ENCODE results near the gene KCNK7. TPM values are rescaled to one million over a fixed set of nuclear protein-coding genes. Genes with fewer than 3 reads are reported as not detected.
A peak's percentile ranks its signal among the peaks of the same experiment; 100 is the strongest.
"Not testable (repeated sequence)": the region's sequence is repeated elsewhere in the genome, so short reads cannot be mapped to it uniquely, and the experiment has no call there.

Gene KCNK7
- total RNA-seq, 2 donors from 2014 or later, result 0.34 to 0.39 TPM

DNA sequence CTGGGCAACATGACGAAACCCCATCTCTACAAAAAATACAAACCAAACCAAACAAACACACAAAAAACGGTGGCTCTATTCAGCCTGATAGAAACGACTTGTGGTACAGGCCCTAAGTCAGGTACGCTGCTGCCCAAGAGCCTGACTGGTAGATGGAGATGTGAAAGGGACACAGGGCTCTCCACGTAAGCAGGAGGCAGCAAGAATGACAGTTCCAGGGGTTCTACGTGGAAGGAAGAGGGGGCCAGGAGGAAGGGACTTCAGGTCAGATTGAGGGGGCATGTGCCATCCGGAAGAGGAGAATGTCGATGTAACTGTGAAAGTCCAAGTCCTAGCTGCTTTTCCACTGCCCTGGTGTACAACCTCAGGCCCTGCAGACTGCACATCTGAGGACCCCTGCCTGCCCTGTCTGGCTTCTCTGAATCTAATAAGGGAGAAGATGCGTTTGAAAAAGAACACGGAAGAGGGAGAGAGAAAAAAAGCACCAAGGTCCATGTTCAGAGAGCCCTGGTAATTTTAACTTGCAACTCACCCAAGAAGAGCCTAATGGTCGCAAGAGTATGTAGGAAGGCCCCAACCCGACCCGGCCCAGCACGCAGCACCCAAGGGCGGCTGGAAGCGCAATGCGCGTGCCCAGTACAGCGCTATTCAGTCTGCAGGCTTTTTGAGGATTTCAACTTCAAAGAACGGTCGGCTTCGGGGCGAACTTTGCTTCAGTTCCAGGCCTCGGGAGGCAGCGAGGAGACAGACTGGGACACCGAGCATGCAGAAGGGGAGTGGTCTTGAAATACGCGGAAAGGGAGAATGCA is 26.2 kb downstream of the KCNK7 start:
- Mint-ChIP-seq H3K4me3 (peak overlapping the region; percentile 97 to 100), H3K9me3 (no peaks in the 10 kb centered on the region), H3K36me3 (ENCODE audit: insufficient read depth in 2 of 2) (peaks cover 6 to 10% of the 10 kb centered on the region in 2 donors), H3K4me1 (ENCODE audit: low read depth) (peaks cover 79% of the 10 kb centered on the region), H3K27ac (peak overlapping the region; percentile 95), H3K27me3 (ENCODE audit: low read depth) (no peaks in the 10 kb centered on the region)
- ATAC-seq (replicated peaks in 1 of 2) (peak; percentile 27 to 35), DNase-seq (no peak)

DNA sequence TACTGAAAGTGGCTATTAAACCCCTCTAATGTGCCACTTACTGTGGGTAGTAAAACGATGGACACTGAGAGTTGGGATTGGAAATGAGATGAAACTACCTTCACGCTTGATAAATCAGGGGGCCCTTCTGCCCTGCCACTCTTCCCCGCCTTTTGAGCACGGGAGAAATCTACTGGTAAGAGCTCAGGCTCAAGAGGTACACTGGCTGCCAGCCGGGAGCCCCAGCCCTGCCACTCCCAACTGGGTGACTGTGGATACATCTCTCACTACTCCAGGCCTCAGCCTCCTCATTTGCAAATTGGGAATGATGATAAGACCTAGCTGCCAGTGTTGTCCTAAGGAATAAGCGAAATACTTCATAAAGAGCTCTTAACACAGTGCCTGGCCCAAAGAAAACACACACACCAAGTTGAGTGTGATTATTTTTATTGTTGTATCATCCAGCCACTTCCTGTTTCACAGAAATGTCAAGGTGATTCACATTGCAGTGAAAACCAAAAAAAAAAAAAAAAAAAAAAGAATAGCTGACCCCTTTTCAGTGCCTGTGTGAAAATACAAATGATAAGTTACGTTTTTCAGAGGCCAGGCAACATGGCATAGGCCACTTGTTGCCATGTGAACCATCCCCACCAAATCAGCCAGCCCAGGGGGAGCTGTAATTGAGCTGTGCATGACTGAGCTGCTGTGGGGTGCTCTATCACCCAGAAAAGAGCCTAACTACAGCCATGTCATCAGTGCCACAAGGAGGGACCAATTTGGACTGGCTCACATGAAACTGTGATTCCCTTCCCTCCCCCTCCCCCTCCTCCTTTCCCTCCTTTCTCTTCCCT is 29.8 kb downstream of the KCNK7 start:
- Mint-ChIP-seq H3K36me3 (ENCODE audit: insufficient read depth in 2 of 2) (peaks cover 4 to 9% of the 10 kb centered on the region in 2 donors), H3K27ac (peak overlapping the region; percentile 97), H3K9me3 (no peaks in the 10 kb centered on the region), H3K4me3 (peak overlapping the region; percentile 77 to 85), H3K4me1 (ENCODE audit: low read depth) (peaks cover 62% of the 10 kb centered on the region), H3K27me3 (ENCODE audit: low read depth) (no peaks in the 10 kb centered on the region)
- DNase-seq (peak in 1 of 2 donors; percentile 42), ATAC-seq (replicated peaks in 1 of 2) (peak; percentile 5 to 14)

DNA sequence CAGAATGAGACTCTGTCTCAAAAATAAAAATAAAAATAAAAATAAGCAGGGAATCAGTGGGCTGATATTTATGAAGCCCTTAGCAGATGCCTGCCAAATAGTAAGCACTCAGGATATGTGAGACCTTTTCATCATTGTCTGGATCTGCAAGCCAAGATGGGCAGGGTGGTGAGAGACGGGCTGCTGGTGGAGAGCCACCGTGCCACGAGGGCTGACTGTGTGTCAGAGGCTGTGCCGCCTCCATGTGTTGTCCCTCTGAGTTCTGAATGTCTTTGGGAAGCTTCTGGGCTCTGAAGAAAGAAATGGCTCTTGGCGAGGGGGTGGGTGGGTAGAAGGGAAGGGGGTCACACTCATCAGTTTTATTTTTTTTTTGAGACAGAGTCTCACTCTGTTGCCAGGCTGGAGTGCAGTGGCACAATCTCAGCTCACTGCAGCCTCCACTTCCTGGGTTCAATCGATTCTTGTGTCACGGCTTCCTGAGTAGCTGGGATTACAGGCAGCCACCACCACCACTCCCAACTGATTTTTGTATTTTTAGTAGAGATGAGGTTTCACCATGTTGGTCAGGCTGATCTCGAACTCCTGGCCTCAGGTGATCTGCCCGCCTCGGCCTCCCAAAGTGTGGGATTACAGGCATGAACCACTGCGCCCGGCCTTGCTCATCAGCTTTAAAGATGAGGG is 30.6 kb downstream of the KCNK7 start:
- ATAC-seq (replicated peaks in 1 of 2); H3K36me3 Mint-ChIP-seq (ENCODE audit: insufficient read depth in 2 of 2); H3K27me3 Mint-ChIP-seq (ENCODE audit: low read depth); H3K9me3 Mint-ChIP-seq; DNase-seq: not testable (repeated sequence)
- Mint-ChIP-seq H3K4me1 (ENCODE audit: low read depth) (peaks cover 69% of the 10 kb centered on the region), H3K27ac (peak overlapping the region; percentile 97), H3K4me3 (peak overlapping the region; percentile 77 to 85)

DNA sequence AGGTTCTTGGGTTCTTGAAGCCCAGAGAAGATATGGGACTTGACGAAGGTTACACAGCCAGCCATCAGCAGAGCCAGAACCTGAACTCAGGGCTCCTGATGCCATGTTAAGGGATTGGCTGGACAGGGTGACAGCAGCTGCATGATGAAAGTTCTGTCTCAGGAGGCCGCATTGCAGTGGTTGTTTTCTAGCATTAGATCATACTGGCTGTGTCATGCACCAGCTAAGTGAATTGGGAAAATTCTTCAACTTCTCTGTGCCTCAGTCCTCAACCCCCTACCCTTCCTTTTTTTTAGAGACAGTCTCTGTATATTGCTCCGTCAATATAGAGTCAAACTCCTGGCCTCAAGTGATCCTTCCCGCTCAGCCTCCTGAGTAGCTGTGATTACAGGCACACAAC is 32.0 kb downstream of the KCNK7 start:
- peaks cover 0 to under 1% of the 10 kb centered on the region in 2 donors for H3K36me3 Mint-ChIP-seq (ENCODE audit: insufficient read depth in 2 of 2)
- H3K27ac Mint-ChIP-seq, result no peak overlapping the region
- no peak overlapping the region for H3K4me3 Mint-ChIP-seq
- H3K4me1 Mint-ChIP-seq (ENCODE audit: low read depth), result peaks cover 72% of the 10 kb centered on the region
- H3K27me3 Mint-ChIP-seq (ENCODE audit: low read depth), result no peaks in the 10 kb centered on the region
- DNase-seq (no peak), ATAC-seq (replicated peaks in 1 of 2) (no peak)
- no peaks in the 10 kb centered on the region for H3K9me3 Mint-ChIP-seq

DNA sequence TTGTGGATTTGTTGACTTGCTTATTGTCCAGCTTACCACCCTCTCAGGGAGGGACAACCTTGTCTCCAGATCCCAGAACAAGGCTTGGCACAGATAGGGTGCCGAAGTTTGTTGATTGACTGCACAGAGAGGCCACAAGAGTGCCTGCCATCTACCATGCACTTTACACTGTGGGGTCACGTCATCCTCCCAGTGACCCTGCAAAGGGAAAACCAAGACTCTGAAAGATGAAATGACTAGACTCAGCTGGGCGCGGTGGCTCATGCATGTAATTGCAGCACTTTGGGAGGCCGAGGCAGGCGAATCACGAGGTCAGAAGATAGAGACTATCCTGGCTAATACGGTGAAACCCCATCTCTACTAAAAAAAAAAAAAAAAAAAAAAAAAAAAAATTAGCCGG is 32.8 kb downstream of the KCNK7 start:
- no peak overlapping the region for H3K27ac Mint-ChIP-seq
- H3K9me3 Mint-ChIP-seq, result no peaks in the 10 kb centered on the region
- H3K4me3 Mint-ChIP-seq, result no peak overlapping the region
- ATAC-seq (replicated peaks in 1 of 2), result no peak
- H3K36me3 Mint-ChIP-seq (ENCODE audit: insufficient read depth in 2 of 2), result no peaks in the 10 kb centered on the region
- H3K4me1 Mint-ChIP-seq (ENCODE audit: low read depth), result peaks cover 65% of the 10 kb centered on the region
- DNase-seq, result no peak
- no peaks in the 10 kb centered on the region for H3K27me3 Mint-ChIP-seq (ENCODE audit: low read depth)

DNA sequence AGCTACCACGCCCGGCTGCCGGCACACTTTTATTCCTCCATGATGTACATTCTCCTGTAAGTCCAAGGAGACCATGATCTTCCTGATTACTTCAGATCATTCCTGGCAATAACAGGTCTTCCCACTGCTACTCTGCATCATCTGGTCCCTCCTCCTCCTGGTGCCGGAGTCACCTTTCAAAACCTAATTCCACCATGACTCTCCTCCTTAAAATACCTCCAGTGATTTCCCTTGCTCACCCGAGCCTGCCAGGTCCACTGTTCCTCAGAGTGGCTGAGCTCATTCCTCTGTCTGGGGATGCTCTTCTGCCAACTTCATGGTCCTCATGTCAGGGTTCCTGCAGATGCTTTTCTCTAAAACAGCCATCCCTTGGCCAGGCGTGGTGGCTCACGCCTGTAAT is 33.6 kb downstream of the KCNK7 start:
- H3K27me3 Mint-ChIP-seq (ENCODE audit: low read depth), result no peaks in the 10 kb centered on the region
- H3K36me3 Mint-ChIP-seq (ENCODE audit: insufficient read depth in 2 of 2), result no peaks in the 10 kb centered on the region
- H3K9me3 Mint-ChIP-seq, result no peaks in the 10 kb centered on the region
- ATAC-seq (replicated peaks in 1 of 2) (no peak), DNase-seq (no peak)
- H3K4me3 Mint-ChIP-seq, result no peak overlapping the region
- peaks cover 65% of the 10 kb centered on the region for H3K4me1 Mint-ChIP-seq (ENCODE audit: low read depth)
- H3K27ac Mint-ChIP-seq, result no peak overlapping the region

DNA sequence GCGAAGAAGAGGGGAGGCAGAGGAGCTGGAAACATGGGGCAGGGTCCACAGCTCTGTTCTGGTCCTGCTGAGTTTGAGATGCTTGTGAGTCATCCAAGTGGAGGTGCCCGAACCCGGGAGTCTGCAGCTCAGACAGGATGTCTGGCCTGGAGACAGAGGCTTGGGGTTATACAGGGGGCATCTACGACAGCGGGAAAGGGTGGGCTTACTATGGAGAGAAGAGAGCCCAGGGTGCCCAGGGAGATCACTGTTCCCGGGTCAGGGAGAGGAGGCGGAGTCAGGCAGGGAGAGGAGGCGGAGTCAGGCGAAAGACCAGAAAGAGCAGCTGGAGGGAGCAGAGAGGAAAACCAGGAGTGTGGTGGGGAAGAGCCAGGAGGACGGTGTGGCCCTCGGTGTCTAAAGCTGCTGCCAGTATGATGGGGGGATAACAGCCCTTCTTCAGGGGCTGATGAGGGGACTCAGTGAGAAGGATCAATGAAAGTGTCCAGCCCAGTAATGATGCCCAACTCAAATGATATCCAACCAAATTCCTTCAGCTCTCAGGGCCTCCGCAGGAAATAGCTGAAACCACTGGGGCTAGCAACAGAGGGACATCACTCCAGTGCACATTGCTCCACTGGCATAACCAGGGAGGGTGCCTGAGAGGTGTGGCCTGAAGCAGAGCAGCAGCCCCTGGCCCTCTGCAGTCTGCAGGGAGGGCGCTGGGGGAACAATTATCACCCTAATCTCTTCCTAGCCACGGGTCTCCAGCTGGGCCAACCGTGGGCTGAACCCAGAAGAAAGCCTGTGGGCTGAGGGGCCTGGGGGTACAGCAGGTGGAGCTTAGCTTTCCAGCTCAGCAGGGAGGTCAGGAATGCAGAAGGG is 34.8 kb downstream of the KCNK7 start:
- Mint-ChIP-seq H3K27me3 (ENCODE audit: low read depth) (no peaks in the 10 kb centered on the region), H3K9me3 (no peaks in the 10 kb centered on the region), H3K4me1 (ENCODE audit: low read depth) (peaks cover 65% of the 10 kb centered on the region), H3K4me3 (peak overlapping the region in 1 of 2 donors; percentile 3), H3K36me3 (ENCODE audit: insufficient read depth in 2 of 2) (no peaks in the 10 kb centered on the region), H3K27ac (peak overlapping the region; percentile 1)
- ATAC-seq (replicated peaks in 1 of 2), result no peak
- DNase-seq, result no peak

DNA sequence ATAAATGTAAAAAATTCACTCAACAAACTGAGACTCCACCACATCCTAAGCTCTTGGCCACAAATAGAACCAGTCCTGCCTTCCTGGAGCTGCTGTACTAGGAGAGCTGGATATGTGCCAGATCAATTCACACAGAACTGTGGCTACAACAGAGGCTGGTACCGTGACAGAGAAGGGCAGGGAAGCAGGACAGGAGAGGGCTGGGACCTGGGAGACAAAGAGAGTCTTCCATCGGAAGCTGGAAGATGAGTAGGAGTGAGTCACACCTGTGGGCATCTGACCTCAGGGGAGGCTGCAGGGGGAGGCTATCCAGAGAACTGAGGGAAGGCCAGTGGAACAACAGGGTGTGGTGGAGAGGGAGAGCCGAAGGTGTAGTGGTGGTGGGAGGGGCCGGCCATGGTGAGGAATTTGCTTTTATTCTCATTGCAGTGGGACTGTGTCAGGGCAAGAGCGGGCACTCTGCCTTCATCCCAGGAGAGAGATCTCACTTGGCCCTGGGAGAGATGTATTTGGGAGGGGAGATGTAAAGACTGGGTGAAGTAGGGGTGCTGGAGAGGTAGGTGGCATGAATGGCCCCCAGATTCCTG is 35.6 kb downstream of the KCNK7 start:
- Mint-ChIP-seq H3K4me1 (ENCODE audit: low read depth) (peaks cover 65% of the 10 kb centered on the region), H3K27me3 (ENCODE audit: low read depth) (no peaks in the 10 kb centered on the region), H3K4me3 (peak overlapping the region in 1 of 2 donors; percentile 3), H3K36me3 (ENCODE audit: insufficient read depth in 2 of 2) (no peaks in the 10 kb centered on the region), H3K27ac (peak overlapping the region; percentile 1), H3K9me3 (no peaks in the 10 kb centered on the region)
- ATAC-seq (replicated peaks in 1 of 2), result peak; percentile 1
- no peak for DNase-seq

DNA sequence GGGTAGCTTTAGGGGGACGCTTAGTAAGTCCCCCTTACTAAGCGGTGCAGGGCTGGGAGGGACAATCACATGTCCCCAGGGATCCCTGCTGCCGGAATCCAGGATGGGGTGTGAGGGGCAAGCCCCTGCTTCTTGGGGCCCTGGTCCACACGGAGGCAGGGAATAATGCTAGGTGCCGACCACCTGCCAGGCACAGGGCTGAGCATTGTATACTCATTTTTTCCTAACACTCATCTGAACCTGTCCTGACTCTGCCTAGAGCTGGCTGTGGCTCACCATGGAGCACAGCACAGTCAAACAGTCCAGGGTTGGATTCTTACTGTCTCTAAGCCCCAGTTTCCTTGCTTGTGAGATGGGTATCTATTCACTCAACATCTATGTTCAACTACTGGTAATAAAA is 36.1 kb downstream of the KCNK7 start:
- Mint-ChIP-seq H3K4me3 (peak overlapping the region; percentile 46 to 77), H3K36me3 (ENCODE audit: insufficient read depth in 2 of 2) (no peaks in the 10 kb centered on the region), H3K27me3 (ENCODE audit: low read depth) (no peaks in the 10 kb centered on the region), H3K9me3 (no peaks in the 10 kb centered on the region), H3K27ac (no peak overlapping the region), H3K4me1 (ENCODE audit: low read depth) (peaks cover 65% of the 10 kb centered on the region)
- ATAC-seq (replicated peaks in 1 of 2) (peak; percentile 65 to 75), DNase-seq (peak in 1 of 2 donors; percentile 40)

DNA sequence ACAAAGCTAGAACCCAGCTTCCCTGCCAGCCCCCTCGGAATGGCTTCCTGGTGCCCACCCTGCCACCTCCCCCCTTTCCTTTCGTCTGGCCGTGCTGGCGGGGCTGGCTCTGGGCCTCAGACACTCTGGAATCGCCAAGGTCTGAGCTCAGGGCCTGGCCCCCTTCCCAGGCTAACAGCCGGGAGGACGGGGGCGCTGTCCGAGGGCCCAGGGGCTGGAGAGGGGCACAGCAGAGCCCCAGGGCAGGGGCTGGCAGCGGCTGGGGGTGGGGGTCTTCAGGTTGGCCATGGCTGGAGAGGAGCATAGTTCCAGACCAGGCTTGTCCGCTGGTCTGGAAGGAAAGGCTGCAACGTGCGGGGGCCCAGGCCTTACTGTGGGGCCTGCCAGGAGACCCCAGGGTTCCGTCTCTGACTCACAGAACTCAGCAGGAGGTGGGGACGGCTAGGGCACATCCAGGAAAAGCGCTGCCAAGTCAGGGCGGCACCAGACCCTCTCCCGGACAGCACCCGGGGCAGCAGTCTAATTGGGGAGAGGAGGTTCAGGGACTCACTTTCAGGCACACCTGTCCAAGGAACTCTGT is 36.6 kb downstream of the KCNK7 start:
- Mint-ChIP-seq H3K9me3 (no peaks in the 10 kb centered on the region), H3K36me3 (ENCODE audit: insufficient read depth in 2 of 2) (no peaks in the 10 kb centered on the region), H3K4me3 (peak overlapping the region; percentile 67 to 77), H3K27me3 (ENCODE audit: low read depth) (no peaks in the 10 kb centered on the region), H3K27ac (no peak overlapping the region), H3K4me1 (ENCODE audit: low read depth) (peaks cover 66% of the 10 kb centered on the region)
- DNase-seq (no peak), ATAC-seq (replicated peaks in 1 of 2) (no peak)

DNA sequence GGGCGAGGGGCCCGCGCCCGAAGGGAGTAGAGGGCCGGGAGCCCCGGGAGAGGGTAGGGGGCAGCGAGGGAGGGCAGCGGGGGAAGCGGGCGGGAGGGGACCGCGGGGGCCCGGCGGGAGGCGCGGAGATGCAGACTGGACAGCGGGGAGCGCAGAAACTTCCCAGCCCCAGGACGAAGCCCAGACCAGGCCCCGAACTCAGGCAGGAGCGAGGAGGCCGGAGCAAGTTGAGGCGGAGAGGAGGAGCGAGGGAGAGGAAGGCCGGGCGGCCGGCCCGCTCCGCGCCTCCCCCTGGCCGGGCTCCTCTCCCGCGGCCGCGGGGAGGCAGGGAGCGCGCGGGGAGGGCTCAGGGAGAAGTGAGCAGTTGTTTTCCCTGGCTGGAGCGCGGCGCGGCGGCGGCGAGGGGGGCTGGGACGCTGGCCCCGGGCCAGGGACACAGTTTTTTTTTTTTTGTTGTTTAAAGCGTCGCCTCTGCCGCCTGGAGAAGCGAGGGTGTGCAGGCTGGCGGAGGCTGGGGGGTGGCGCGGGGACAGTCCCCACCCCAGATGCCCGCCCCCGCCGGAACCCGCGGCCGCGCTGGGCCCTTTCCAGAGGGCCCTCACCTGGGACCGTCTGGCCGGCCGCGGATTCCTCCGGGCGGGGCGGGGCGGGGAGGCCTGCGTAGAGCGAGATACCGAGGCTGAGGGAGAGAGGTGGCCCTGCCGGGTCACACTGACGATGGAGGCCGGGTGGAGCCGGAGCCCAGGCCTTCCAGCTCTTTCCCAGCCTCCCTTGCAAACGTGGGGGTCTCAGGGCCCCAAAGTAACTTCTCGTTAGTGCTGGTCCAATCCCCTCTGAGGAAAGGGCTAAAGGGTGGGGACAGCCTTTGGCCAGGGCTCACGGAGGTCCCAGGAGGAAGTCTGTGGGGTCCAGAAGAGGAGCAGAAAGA is 37.3 kb downstream of the KCNK7 start, which contains the start of gene LTBP3:
Gene LTBP3, minus strand, starts transcription at position 358 of the 928 bp plus-strand sequence. CDS start 400 bp downstream, outside the sequence.
- H3K27ac Mint-ChIP-seq, result peak within 1 kb of the TSS; percentile 94
- no peaks in the 10 kb centered on the region for H3K9me3 Mint-ChIP-seq
- H3K4me3 Mint-ChIP-seq, result peak within 1 kb of the TSS; percentile 75 to 87
- DNase-seq, result peak; percentile 45 to 59
- H3K4me1 Mint-ChIP-seq (ENCODE audit: low read depth), result peaks cover 68% of the 10 kb centered on the region
- ATAC-seq (replicated peaks in 1 of 2), result peak; percentile 33 to 44
- H3K27me3 Mint-ChIP-seq (ENCODE audit: low read depth), result no peaks in the 10 kb centered on the region
- H3K36me3 Mint-ChIP-seq (ENCODE audit: insufficient read depth in 2 of 2), result no peaks in the 10 kb centered on the region

Data from activated T-cell treated with anti-CD3 and anti-CD28 coated beads, Interleukin-2, amount 50 U/mL, for 72 hours (primary cell).